Daoy (cell line): ENCODE results near the gene PTPRT. TPM values are rescaled to one million over a fixed set of nuclear protein-coding genes. Genes with fewer than 3 reads are reported as not detected.

ENCODE experiments used
- DNase-seq: peaks from one replicate; pipeline ENCODE4 v3.0.0-alpha.2; 2015; ENCODE audit warnings: low read depth
- total RNA-seq: library from RNA; depleted of rRNA; stranded (reverse); fragments of >200 nt; shearing (Covaris generic); gene quantifications from 2 replicates; pipeline ENCODE4 v1.2.3, GENCODE V29; 2014

The PTPRT gene
- total RNA-seq, 1 experiment from 2014 or later = not detected

DNA sequence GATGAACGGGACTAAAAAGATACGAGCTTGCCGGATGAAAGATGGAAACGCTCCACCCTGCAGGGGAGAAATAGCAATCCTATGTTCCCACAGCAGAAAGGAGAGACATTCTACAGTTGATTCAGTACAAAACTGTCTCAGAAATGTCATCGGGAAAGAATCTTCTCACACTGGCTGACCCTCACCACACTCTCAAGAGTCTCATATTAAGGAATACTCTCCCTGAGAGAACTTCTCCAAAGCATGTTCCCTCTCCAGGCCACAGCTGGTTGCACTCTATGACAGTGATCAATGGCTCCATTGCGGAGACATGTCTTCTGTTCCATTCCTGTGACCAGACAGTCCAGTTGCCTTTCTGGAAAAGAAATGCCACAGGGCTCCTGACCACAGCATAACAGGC is 813.6 kb downstream of the PTPRT start:
- DNase-seq = no peak

DNA sequence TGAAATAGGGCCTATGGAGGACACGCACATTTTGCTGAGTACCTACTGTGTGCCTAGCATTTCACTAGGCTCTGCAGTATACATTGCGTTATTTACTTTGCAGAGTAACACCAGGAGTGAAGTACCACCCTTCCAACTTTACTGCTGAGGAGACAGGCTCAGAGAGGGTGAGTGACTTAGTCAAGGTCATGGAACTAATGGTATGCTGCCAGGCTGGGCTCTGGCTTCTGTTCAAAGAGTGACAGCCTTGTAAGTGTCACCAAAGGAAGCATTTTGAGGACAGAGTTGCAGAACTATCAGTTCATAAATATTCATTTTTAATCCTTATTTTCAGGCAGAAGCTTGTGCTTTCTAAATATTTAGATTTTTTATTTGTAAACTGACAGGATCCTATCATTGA is 816.7 kb downstream of the PTPRT start:
- no peak for DNase-seq

DNA sequence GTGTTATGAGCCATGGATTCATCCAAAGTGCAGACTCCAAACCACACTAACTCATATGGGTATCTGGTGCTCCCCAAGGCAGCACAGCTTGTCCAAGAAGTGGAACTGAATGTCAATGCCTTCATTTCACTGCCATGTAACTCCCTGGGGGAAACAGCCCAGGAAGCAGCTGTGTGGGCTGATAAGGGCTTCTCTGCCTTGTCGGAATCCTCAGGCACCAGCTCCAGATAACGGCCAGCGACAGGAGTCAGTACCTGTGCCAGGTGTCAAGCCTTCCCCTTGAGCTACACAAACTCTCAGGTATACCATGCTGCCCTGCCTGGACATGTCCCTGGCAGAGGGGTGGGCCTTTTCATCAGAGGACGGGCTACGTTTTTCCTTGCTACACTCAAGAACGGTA is 819.6 kb downstream of the PTPRT start:
- no peak for DNase-seq

GRCh38 chr20:42368910-42369309 is 820.8 kb downstream of the PTPRT start:
- DNase-seq = no peak

DNA sequence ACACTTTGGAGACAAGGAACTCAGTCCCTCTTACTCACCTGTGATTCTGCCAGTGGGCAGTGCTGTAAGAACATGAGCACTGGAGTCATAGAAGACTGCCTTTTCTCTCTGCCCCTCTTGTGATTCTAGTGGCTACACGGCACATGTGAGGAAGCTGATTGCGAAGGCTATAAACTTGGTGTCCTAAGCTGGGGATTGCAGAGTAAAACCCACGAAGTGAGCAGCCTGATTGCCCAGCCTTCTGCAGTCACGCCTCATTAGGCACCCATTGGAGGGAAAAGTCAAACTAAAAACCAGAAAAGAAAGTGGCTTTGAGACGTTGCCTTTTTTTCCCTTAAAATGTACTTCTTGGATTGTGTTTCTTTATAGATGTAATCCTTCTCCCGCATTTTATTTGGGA is 823.1 kb downstream of the PTPRT start:
- no peak for DNase-seq

GRCh38 chr20:42364446-42364845 is 825.3 kb downstream of the PTPRT start:
- no peak for DNase-seq

GRCh38 chr20:42361402-42361970 is 828.2 kb downstream of the PTPRT start:
- DNase-seq = no peak

- DNase-seq = no peak
Observed at GRCh38 chr20:42360621-42361020, 829.1 kb downstream of the PTPRT start.

- no peak for DNase-seq
Observed at GRCh38 chr20:42359617-42360016, 830.1 kb downstream of the PTPRT start.

- DNase-seq = no peak
Observed at GRCh38 chr20:42352096-42352495, 837.6 kb downstream of the PTPRT start.

- DNase-seq = no peak
Observed at GRCh38 chr20:42350521-42350920, 839.2 kb downstream of the PTPRT start.

GRCh38 chr20:42346189-42347170 is 843.2 kb downstream of the PTPRT start:
- DNase-seq = no peak

DNA sequence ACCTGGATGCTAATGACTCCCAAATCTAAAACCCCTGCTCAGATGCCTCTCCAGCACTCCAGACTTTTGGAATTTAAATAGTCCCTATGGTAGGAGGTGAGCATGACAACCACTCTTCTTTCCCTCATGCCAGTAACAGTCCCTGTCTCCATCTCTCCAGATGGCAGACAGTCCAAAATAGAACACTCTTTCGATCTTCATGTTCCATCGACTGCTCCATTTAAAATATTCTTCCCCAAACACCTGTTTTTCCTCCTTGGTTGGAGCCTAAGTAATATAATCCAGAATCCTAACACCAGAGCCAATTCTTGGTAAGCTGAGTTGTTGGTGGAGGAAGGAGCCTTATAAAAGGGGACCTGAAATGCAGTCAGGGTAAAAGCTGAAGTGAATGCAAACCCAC is 848.1 kb downstream of the PTPRT start:
- no peak for DNase-seq

GRCh38 chr20:42340368-42340767 is 849.3 kb downstream of the PTPRT start:
- DNase-seq = no peak

- DNase-seq = no peak
Observed at GRCh38 chr20:42338294-42339201, 851.2 kb downstream of the PTPRT start.

GRCh38 chr20:42336576-42336975 is 853.1 kb downstream of the PTPRT start:
- no peak for DNase-seq

DNA sequence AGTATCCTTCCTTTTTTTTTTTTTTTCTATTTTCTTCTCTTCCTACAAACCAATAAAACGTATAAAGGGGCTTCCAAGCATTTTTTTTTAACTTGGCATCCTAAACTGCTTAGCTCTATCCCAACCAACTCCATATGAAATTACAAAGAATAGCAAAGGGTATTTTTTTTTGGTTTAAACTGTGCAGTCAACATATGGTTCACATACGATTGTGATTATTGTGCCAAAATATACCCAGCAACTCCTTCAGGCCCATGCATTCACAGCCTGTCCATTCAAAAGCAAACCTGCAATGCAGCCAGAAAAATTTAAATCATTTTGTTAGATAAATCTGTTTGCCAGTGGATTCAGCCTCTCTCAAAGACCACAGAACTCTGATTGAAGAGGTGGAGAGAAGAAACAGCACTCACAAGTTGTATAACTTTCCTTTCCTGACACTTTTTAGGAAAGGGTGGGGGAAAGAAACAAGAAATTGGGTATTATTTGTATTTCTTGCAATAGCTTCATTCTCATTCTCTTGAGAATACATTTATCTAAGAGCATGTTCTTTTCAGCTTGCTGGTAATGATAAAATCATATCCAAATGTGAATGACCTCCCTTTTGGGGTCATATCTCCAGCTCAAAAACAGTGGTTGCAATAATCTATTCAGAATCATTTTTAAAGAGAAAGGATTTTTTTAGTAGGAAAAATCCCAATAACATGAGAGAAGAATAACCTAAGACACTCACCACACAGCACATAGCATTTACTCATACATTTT is 870.3 kb downstream of the PTPRT start:
- no peak for DNase-seq

DNA sequence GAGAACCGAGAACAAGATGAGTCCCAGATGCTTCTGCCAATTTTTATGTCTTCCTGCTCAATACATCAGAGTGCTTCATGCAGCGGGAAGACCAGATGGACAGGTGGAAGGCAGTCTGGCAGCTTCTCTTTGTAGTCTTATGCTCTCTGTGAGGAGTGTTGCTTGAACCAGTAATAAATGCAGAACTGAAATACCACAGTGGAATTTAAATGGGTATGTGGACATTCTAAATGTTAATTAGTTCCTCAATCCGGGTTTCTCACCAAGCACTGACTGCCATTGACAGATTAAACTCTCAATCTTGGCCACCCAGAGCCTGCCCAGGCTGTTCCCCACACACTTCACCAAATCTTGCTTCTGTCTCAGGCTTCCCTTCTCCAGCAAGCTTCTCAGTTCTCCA is 876.0 kb downstream of the PTPRT start:
- no peak for DNase-seq

DNA sequence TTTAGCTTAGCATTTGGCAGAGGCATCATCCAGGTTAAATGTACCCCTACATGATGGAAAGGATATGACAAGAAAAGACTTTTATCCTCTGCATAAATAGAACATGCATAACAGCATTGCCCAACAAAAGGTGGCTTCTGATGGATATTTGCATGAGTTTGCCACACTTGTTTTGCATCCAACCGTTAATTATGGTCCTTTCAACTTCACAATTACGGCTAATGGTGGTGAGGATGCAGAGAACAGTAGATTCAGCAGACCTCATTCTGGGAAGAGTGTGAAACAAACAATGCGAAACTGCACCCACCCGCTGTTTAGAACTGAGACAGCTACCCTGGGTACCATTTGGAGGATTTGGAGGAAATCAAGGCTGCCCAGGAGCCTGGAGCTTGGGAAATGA is 880.7 kb downstream of the PTPRT start:
- DNase-seq = no peak

- DNase-seq = no peak
Observed at GRCh38 chr20:42308171-42308570, 881.5 kb downstream of the PTPRT start.

DNA sequence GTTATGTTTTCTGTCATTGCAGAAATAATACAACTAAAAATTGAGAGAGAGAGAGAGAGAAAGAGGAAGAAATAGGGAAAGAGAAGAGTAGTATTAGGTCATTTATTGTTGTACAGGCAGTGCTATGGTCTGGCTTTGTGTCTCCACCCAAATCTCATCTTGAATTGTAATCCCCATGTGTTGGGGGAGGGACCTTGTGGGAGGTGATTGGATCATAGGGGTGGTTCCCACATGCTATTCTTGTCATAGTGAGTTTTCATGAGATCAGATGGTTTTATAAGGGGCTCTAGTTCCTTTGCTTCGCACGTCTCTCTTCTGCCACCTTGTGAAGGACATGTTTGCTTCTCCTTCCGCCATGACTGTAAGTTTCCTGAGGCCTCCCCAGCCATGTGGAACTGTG is 894.1 kb downstream of the PTPRT start:
- DNase-seq = no peak
